ENCODE data around the gene PRKAR1B.

- TF ChIP-seq, protein P1, sequence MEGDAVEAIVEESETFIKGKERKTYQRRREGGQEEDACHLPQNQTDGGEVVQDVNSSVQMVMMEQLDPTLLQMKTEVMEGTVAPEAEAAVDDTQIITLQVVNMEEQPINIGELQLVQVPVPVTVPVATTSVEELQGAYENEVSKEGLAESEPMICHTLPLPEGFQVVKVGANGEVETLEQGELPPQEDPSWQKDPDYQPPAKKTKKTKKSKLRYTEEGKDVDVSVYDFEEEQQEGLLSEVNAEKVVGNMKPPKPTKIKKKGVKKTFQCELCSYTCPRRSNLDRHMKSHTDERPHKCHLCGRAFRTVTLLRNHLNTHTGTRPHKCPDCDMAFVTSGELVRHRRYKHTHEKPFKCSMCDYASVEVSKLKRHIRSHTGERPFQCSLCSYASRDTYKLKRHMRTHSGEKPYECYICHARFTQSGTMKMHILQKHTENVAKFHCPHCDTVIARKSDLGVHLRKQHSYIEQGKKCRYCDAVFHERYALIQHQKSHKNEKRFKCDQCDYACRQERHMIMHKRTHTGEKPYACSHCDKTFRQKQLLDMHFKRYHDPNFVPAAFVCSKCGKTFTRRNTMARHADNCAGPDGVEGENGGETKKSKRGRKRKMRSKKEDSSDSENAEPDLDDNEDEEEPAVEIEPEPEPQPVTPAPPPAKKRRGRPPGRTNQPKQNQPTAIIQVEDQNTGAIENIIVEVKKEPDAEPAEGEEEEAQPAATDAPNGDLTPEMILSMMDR (IDR thresholded peaks at IDR 0.05): no peak
- TF ChIP-seq POLR2AphosphoS5 (IDR thresholded peaks at IDR 0.05) (no peak), POLR2A (IDR thresholded peaks at IDR 0.05) (no peak), EP300 (IDR thresholded peaks at IDR 0.05) (no peak)
These were observed 174.0 kb downstream of the PRKAR1B start for GRCh38 chr7:552868-553635.
